ENCODE data around the gene EIF6. TPM values are rescaled to one million over a fixed set of nuclear protein-coding genes. Genes with fewer than 3 reads are reported as not detected.

The EIF6 gene
- total and polyA plus RNA-seq, 4 donors = 61.0 to 147 (median 77.9) TPM

- no peaks in the 10 kb centered on the region for H3K9me3 ChIP-seq (ENCODE audit: control insufficient read depth, low read length)
- no peak overlapping the region for H3K4me3 ChIP-seq (ENCODE audit: low read length in 2 of 2)
- H3K36me3 ChIP-seq (ENCODE audit: control insufficient read depth in 1 of 2, insufficient read depth in 2 of 2, low read length in 1 of 2) = no peaks in the 10 kb centered on the region
- ATAC-seq (ENCODE audit: low FRiP score) (no peak), DNase-seq (no peak)
- H3K4me1 ChIP-seq (ENCODE audit: control insufficient read depth in 1 of 2, insufficient read depth in 2 of 2, low read length in 2 of 2) = peaks cover 0 to 2% of the 10 kb centered on the region in 2 donors
- intact Hi-C loops (cut with DNase I) = no loop called here
- no peak overlapping the region for H3K27ac ChIP-seq (ENCODE audit: low read depth in 1 of 2, low read length in 2 of 2)
- 78 to 83% methylated on average over 3 of the region's 3 CpGs for WGBS, 2 donors
- H3K27me3 ChIP-seq (ENCODE audit: control insufficient read depth in 1 of 2, insufficient read depth in 2 of 2, low read length in 1 of 2) = no peaks in the 10 kb centered on the region
These were observed 42.1 kb upstream of the EIF6 start for GRCh38 chr20:35326740-35327073.

- no peak for ATAC-seq (ENCODE audit: low FRiP score)
- Histone ChIP-seq H3K4me3 (ENCODE audit: low read length in 2 of 2) (no peak overlapping the region), H3K27me3 (ENCODE audit: control insufficient read depth in 1 of 2, insufficient read depth in 2 of 2, low read length in 1 of 2) (no peaks in the 10 kb centered on the region), H3K27ac (ENCODE audit: low read depth in 1 of 2, low read length in 2 of 2) (no peak overlapping the region), H3K36me3 (ENCODE audit: control insufficient read depth in 1 of 2, insufficient read depth in 2 of 2, low read length in 1 of 2) (no peaks in the 10 kb centered on the region), H3K4me1 (ENCODE audit: control insufficient read depth in 1 of 2, insufficient read depth in 2 of 2, low read length in 2 of 2) (no peaks in the 10 kb centered on the region), H3K9me3 (ENCODE audit: control insufficient read depth, low read length) (no peaks in the 10 kb centered on the region)
- 81 to 83% methylated on average over 11 of the region's 11 CpGs for WGBS, 2 donors
- intact Hi-C loops (cut with DNase I) = no loop called here
- DNase-seq = no peak
These were observed 41.6 kb upstream of the EIF6 start for GRCh38 chr20:35326021-35326739.

GRCh38 chr20:35325401-35325800 is 40.8 kb upstream of the EIF6 start:
- Histone ChIP-seq H3K27me3 (ENCODE audit: control insufficient read depth in 1 of 2, insufficient read depth in 2 of 2, low read length in 1 of 2) (no peaks in the 10 kb centered on the region), H3K27ac (ENCODE audit: low read depth in 1 of 2, low read length in 2 of 2) (no peak overlapping the region), H3K4me3 (ENCODE audit: low read length in 2 of 2) (no peak overlapping the region), H3K4me1 (ENCODE audit: control insufficient read depth in 1 of 2, insufficient read depth in 2 of 2, low read length in 2 of 2) (no peaks in the 10 kb centered on the region), H3K9me3 (ENCODE audit: control insufficient read depth, low read length) (no peaks in the 10 kb centered on the region), H3K36me3 (ENCODE audit: control insufficient read depth in 1 of 2, insufficient read depth in 2 of 2, low read length in 1 of 2) (no peaks in the 10 kb centered on the region)
- WGBS, 2 donors = 88 to 90% methylated on average over 6 of the region's 6 CpGs
- no peak for ATAC-seq (ENCODE audit: low FRiP score)
- no peak for DNase-seq
- intact Hi-C loops (cut with DNase I) = no loop called here

GRCh38 chr20:35320396-35321126 is 36.0 kb upstream of the EIF6 start:
- Histone ChIP-seq H3K4me3 (ENCODE audit: low read length in 2 of 2) (no peak overlapping the region), H3K4me1 (ENCODE audit: control insufficient read depth in 1 of 2, insufficient read depth in 2 of 2, low read length in 2 of 2) (no peaks in the 10 kb centered on the region), H3K36me3 (ENCODE audit: control insufficient read depth in 1 of 2, insufficient read depth in 2 of 2, low read length in 1 of 2) (no peaks in the 10 kb centered on the region), H3K27ac (ENCODE audit: low read depth in 1 of 2, low read length in 2 of 2) (no peak overlapping the region), H3K9me3 (ENCODE audit: control insufficient read depth, low read length) (no peaks in the 10 kb centered on the region), H3K27me3 (ENCODE audit: control insufficient read depth in 1 of 2, insufficient read depth in 2 of 2, low read length in 1 of 2) (no peaks in the 10 kb centered on the region)
- DNase-seq = no peak
- no peak for ATAC-seq (ENCODE audit: low FRiP score)
- intact Hi-C loops (cut with DNase I) = no loop called here
- 96 to 98% methylated on average over 3 of the region's 3 CpGs for WGBS, 2 donors

GRCh38 chr20:35319871-35320197 is 35.3 kb upstream of the EIF6 start:
- no peak overlapping the region for H3K4me3 ChIP-seq (ENCODE audit: low read length in 2 of 2)
- H3K27ac ChIP-seq (ENCODE audit: low read depth in 1 of 2, low read length in 2 of 2) = no peak overlapping the region
- DNase-seq (no peak), ATAC-seq (ENCODE audit: low FRiP score) (no peak)
- intact Hi-C loops (cut with DNase I) = no loop called here
- H3K27me3 ChIP-seq (ENCODE audit: control insufficient read depth in 1 of 2, insufficient read depth in 2 of 2, low read length in 1 of 2) = no peaks in the 10 kb centered on the region
- no peaks in the 10 kb centered on the region for H3K4me1 ChIP-seq (ENCODE audit: control insufficient read depth in 1 of 2, insufficient read depth in 2 of 2, low read length in 2 of 2)
- H3K9me3 ChIP-seq (ENCODE audit: control insufficient read depth, low read length) = no peaks in the 10 kb centered on the region
- no peaks in the 10 kb centered on the region for H3K36me3 ChIP-seq (ENCODE audit: control insufficient read depth in 1 of 2, insufficient read depth in 2 of 2, low read length in 1 of 2)

GRCh38 chr20:35319192-35319870 is 34.8 kb upstream of the EIF6 start:
- H3K36me3 ChIP-seq (ENCODE audit: control insufficient read depth in 1 of 2, insufficient read depth in 2 of 2, low read length in 1 of 2) = no peaks in the 10 kb centered on the region
- no peak for DNase-seq
- no peak overlapping the region for H3K27ac ChIP-seq (ENCODE audit: low read depth in 1 of 2, low read length in 2 of 2)
- H3K4me1 ChIP-seq (ENCODE audit: control insufficient read depth in 1 of 2, insufficient read depth in 2 of 2, low read length in 2 of 2) = no peaks in the 10 kb centered on the region
- no peaks in the 10 kb centered on the region for H3K9me3 ChIP-seq (ENCODE audit: control insufficient read depth, low read length)
- intact Hi-C loops (cut with DNase I) = no loop called here
- 25 to 35% methylated on average over 5 of the region's 5 CpGs for WGBS, 2 donors
- H3K4me3 ChIP-seq (ENCODE audit: low read length in 2 of 2) = no peak overlapping the region
- ATAC-seq (ENCODE audit: low FRiP score) = no peak
- no peaks in the 10 kb centered on the region for H3K27me3 ChIP-seq (ENCODE audit: control insufficient read depth in 1 of 2, insufficient read depth in 2 of 2, low read length in 1 of 2)

- peak; percentile 38 for ATAC-seq (ENCODE audit: low FRiP score)
- intact Hi-C loops (cut with DNase I) = no loop called here
These were observed 34.1 kb upstream of the EIF6 start for GRCh38 chr20:35318502-35319157.

GRCh38 chr20:35317416-35318210 is 33.0 kb upstream of the EIF6 start:
- H3K27ac ChIP-seq (ENCODE audit: low read depth in 1 of 2, low read length in 2 of 2) = no peak overlapping the region
- no peaks in the 10 kb centered on the region for H3K4me1 ChIP-seq (ENCODE audit: control insufficient read depth in 1 of 2, insufficient read depth in 2 of 2, low read length in 2 of 2)
- ATAC-seq (ENCODE audit: low FRiP score) (no peak), DNase-seq (no peak)
- H3K36me3 ChIP-seq (ENCODE audit: control insufficient read depth in 1 of 2, insufficient read depth in 2 of 2, low read length in 1 of 2) = no peaks in the 10 kb centered on the region
- no peaks in the 10 kb centered on the region for H3K27me3 ChIP-seq (ENCODE audit: control insufficient read depth in 1 of 2, insufficient read depth in 2 of 2, low read length in 1 of 2)
- H3K4me3 ChIP-seq (ENCODE audit: low read length in 2 of 2) = no peak overlapping the region
- intact Hi-C loops (cut with DNase I) = no loop called here
- H3K9me3 ChIP-seq (ENCODE audit: control insufficient read depth, low read length) = no peaks in the 10 kb centered on the region
- 89 to 91% methylated on average over 5 of the region's 5 CpGs for WGBS, 2 donors

More at GRCh38 chr20:35318502-35319157, 34.1 kb upstream of the EIF6 start:
- Histone ChIP-seq H3K27ac (ENCODE audit: low read depth in 1 of 2, low read length in 2 of 2) (no peak overlapping the region), H3K36me3 (ENCODE audit: control insufficient read depth in 1 of 2, insufficient read depth in 2 of 2, low read length in 1 of 2) (no peaks in the 10 kb centered on the region), H3K27me3 (ENCODE audit: control insufficient read depth in 1 of 2, insufficient read depth in 2 of 2, low read length in 1 of 2) (no peaks in the 10 kb centered on the region), H3K4me1 (ENCODE audit: control insufficient read depth in 1 of 2, insufficient read depth in 2 of 2, low read length in 2 of 2) (no peaks in the 10 kb centered on the region), H3K4me3 (ENCODE audit: low read length in 2 of 2) (no peak overlapping the region), H3K9me3 (ENCODE audit: control insufficient read depth, low read length) (no peaks in the 10 kb centered on the region)
- WGBS, 2 donors = 69 to 72% methylated on average over 6 of the region's 6 CpGs
- DNase-seq = no peak

All from aorta (tissue), 5 donors.